Adrenal gland (tissue), 5 donors: ENCODE results near the gene RAVER2.

Experiments used
- CTCF ChIP-seq, 6 experiments: fragments of 450-650 bp in 4 of 6; fragments of 200-600 bp in 2 of 6; sonication (generic) in 1 of 6; IDR thresholded peaks; 1 replicate in 5 of 6; 2 replicates in 1 of 6; pipeline versions ENCODE4 v1.5.1 to v1.8.0; 2016 to 2021; ENCODE audit warnings: antibody characterized with exemption in 6 of 6, mild to moderate bottlenecking in 2 of 6, moderate library complexity in 1 of 6
- POLR2A ChIP-seq, 2 donors: fragments of 450-650 bp; IDR thresholded peaks; one replicate each; pipeline ENCODE4 v1.6.1; 2017; ENCODE audit warnings: antibody characterized with exemption in 2 of 2, mild to moderate bottlenecking in 2 of 2, moderate library complexity in 1 of 2
- donor health status: DM: no; HTN: no; CAD: no.

DNA sequence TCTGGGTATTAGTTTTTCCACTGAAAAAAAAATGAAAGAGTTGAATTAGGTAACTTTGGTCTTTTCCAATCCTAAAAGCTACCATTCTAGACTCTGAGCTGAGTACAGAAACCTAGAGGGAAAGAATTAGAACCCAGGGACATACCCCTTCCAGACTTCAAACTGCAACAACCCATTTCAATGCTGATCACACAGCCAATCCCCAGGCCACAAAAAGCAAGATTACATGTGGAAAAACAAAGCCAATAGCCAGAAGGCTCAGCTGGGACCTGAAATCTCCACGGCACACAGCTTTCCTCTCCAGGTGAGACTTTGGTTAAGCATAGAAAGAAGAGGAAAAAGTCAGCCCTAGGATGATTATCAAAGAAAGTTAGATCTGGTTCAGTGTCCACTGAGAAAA, 132.7 kb downstream of the RAVER2 start:
- no peak for TF ChIP-seq CTCF (IDR thresholded peaks at IDR 0.05)
- TF ChIP-seq POLR2A (IDR thresholded peaks at IDR 0.05): no peak
